K562 (cell line): ENCODE results near the gene YTHDF1. TPM values are rescaled to one million over a fixed set of nuclear protein-coding genes. Genes with fewer than 3 reads are reported as not detected.

Experiments used
- BCOR ChIP-seq: fragments of 450-650 bp; IDR thresholded peaks from 2 replicates; pipeline ENCODE4 v1.6.1; 2016
- C11orf30 ChIP-seq: fragments of 450-650 bp; IDR thresholded peaks from 2 replicates; pipeline ENCODE4 v1.6.1; 2016; ENCODE audit warnings: low read depth, mild to moderate bottlenecking
- EHMT2 ChIP-seq: fragments of 450-650 bp; IDR thresholded peaks from 2 replicates; pipeline ENCODE4 v1.6.1; 2018; ENCODE audit warnings: antibody characterized with exemption
- KDM1A ChIP-seq, 2 experiments: fragments of 450-650 bp; IDR thresholded peaks; 2 replicates each; pipeline ENCODE4 v1.6.1; 2016; ENCODE audit warnings: mild to moderate bottlenecking in 2 of 2
- MECOM ChIP-seq: fragments of 250-450 bp; sonication (Bioruptor Pico); IDR thresholded peaks from 2 replicates; pipeline ENCODE4 v1.8.0; 2022; ENCODE audit warnings: inconsistent platforms
- PTBP1 ChIP-seq: fragments of 200-400 bp; formaldehyde crosslinking; IDR thresholded peaks from 2 replicates; pipeline ENCODE4 v1.6.1; 2017; ENCODE audit warnings: low read depth, low read length
- RBM25 ChIP-seq: fragments of 200-400 bp; formaldehyde crosslinking; IDR thresholded peaks from 2 replicates; pipeline ENCODE4 v1.6.1; 2018; ENCODE audit warnings: low read length, low read depth, moderate library complexity; ENCODE audit not compliant: severe bottlenecking
- RBM39 ChIP-seq: fragments of 200-400 bp; formaldehyde crosslinking; optimal IDR thresholded peaks from 2 replicates; pipeline ENCODE3; 2018; ENCODE audit warnings: low read depth, low read length
- SMARCA5 ChIP-seq: fragments of 450-650 bp; IDR thresholded peaks from 2 replicates; pipeline ENCODE4 v1.6.1; 2016
- TEAD4 ChIP-seq, 2 experiments: sonication (generic) in 1 of 2; formaldehyde crosslinking in 1 of 2; IDR thresholded peaks; 2 replicates each; pipeline versions ENCODE4 v1.6.1 to v1.8.0; 2012 to 2022; ENCODE audit warnings: borderline replicate concordance in 1 of 2, inconsistent platforms in 1 of 2, low read length in 1 of 2, mild to moderate bottlenecking in 1 of 2, missing genetic modification reagents in 1 of 2
- TRIM24 ChIP-seq, 2 experiments: fragments of 450-650 bp; IDR thresholded peaks; 2 replicates each; pipeline ENCODE4 v1.6.1; 2016
- TRIM28 ChIP-seq: fragments of 450-650 bp; IDR thresholded peaks from 2 replicates; pipeline ENCODE4 v1.6.1; 2017
- U2AF1 ChIP-seq: fragments of 200-400 bp; formaldehyde crosslinking; optimal IDR thresholded peaks from 2 replicates; pipeline ENCODE3; 2017; ENCODE audit warnings: mild to moderate bottlenecking, low read depth, low read length, moderate library complexity
- ZEB2 ChIP-seq: fragments of 450-650 bp; IDR thresholded peaks from 2 replicates; pipeline ENCODE4 v1.6.1; 2016
- ZNF143 ChIP-seq: sonication (generic); formaldehyde crosslinking; IDR thresholded peaks from 2 replicates; pipeline ENCODE4 v1.9.0; 2022; ENCODE audit warnings: mild to moderate bottlenecking, missing genetic modification reagents
- ZNF436 ChIP-seq: fragments of 250-450, 450-650 bp; sonication (Bioruptor Pico); formaldehyde crosslinking; IDR thresholded peaks from 2 replicates; pipeline ENCODE4 v1.7.0; 2020; ENCODE audit warnings: mild to moderate bottlenecking
- ZNF551 ChIP-seq: fragments of 250-450 bp; sonication (Bioruptor Pico); IDR thresholded peaks from 2 replicates; pipeline ENCODE4 v1.5.0; 2021; ENCODE audit warnings: mild to moderate bottlenecking, moderate library complexity
- ZZZ3 ChIP-seq: fragments of 450-650 bp; IDR thresholded peaks from 2 replicates; pipeline ENCODE4 v1.6.1; 2016; ENCODE audit warnings: antibody characterized with exemption, mild to moderate bottlenecking, moderate library complexity
- polyA plus RNA-seq, 8 experiments: library from polyadenylated mRNA; depleted of rRNA in 4 of 8; stranded (reverse) in 5 of 8; unstranded in 3 of 8; fragments of >200 nt; fragmentation: Nextera tagmentation in 2 of 8; fragmentation: Illumina TruSeq in 1 of 8; extraction: Ambion mirVana in 2 of 8; extraction: Trizol in 1 of 8; gene quantifications; 2 replicates each; pipeline versions ENCODE4 v1.2.1 to v1.2.3, GENCODE V29; 2011 to 2014; ENCODE audit warnings: inconsistent platforms in 1 of 8, missing spikeins in 1 of 8
- total RNA-seq, 7 experiments: library from RNA; depleted of rRNA in 6 of 7; stranded (reverse); fragments of >200 nt in 6 of 7; fragmentation: Illumina TruSeq in 2 of 7; extraction: Trizol in 2 of 7; gene quantifications; 2 replicates each; pipeline versions ENCODE4 v1.2.1 to v1.2.3, GENCODE V29; 2011 to 2021; ENCODE audit warnings: low replicate concordance in 1 of 7
- TF ChIP-seq, protein P1 (sequence below): fragments of 450-650 bp; IDR thresholded peaks from 2 replicates; pipeline ENCODE4 v1.6.1; 2016; ENCODE audit warnings: low read depth
- TF ChIP-seq, protein P2 (sequence below): fragments of 250-450 bp; sonication (Bioruptor Pico); IDR thresholded peaks from 2 replicates; pipeline ENCODE4 v1.5.1; 2021; ENCODE audit warnings: mild to moderate bottlenecking
- TF ChIP-seq, protein P3 (sequence below): fragments of 450-650 bp; IDR thresholded peaks from 2 replicates; pipeline ENCODE4 v1.6.1; 2016; ENCODE audit warnings: antibody characterized with exemption

YTHDF1 gene
- total and polyA plus RNA-seq, 9 of the 15 experiments (the other 6 are each of a cell fraction or from before 2014, with no cell fraction given), result 10.1 to 42.4 (median 27.8) TPM

DNA sequence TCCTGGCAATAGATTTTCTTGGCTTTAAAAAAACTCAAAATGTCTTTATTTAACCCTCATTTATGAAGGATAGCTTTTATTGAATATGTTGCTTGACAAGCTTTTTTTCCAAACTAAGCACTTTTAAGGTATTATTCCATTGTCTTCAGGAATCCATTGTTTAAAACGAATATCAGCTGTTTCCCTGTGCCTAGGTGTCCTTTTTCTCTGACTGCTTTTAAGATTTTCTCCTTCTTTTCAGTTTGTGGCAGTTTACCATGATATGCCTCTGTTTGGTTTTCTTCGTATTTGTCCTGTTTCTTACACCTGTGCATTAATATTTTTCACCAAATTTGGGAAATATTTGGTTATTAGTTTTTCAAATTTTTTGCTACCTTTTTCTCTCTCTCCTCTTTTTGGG, 68.4 kb downstream of the YTHDF1 start (continued):
- TF ChIP-seq, protein P1, sequence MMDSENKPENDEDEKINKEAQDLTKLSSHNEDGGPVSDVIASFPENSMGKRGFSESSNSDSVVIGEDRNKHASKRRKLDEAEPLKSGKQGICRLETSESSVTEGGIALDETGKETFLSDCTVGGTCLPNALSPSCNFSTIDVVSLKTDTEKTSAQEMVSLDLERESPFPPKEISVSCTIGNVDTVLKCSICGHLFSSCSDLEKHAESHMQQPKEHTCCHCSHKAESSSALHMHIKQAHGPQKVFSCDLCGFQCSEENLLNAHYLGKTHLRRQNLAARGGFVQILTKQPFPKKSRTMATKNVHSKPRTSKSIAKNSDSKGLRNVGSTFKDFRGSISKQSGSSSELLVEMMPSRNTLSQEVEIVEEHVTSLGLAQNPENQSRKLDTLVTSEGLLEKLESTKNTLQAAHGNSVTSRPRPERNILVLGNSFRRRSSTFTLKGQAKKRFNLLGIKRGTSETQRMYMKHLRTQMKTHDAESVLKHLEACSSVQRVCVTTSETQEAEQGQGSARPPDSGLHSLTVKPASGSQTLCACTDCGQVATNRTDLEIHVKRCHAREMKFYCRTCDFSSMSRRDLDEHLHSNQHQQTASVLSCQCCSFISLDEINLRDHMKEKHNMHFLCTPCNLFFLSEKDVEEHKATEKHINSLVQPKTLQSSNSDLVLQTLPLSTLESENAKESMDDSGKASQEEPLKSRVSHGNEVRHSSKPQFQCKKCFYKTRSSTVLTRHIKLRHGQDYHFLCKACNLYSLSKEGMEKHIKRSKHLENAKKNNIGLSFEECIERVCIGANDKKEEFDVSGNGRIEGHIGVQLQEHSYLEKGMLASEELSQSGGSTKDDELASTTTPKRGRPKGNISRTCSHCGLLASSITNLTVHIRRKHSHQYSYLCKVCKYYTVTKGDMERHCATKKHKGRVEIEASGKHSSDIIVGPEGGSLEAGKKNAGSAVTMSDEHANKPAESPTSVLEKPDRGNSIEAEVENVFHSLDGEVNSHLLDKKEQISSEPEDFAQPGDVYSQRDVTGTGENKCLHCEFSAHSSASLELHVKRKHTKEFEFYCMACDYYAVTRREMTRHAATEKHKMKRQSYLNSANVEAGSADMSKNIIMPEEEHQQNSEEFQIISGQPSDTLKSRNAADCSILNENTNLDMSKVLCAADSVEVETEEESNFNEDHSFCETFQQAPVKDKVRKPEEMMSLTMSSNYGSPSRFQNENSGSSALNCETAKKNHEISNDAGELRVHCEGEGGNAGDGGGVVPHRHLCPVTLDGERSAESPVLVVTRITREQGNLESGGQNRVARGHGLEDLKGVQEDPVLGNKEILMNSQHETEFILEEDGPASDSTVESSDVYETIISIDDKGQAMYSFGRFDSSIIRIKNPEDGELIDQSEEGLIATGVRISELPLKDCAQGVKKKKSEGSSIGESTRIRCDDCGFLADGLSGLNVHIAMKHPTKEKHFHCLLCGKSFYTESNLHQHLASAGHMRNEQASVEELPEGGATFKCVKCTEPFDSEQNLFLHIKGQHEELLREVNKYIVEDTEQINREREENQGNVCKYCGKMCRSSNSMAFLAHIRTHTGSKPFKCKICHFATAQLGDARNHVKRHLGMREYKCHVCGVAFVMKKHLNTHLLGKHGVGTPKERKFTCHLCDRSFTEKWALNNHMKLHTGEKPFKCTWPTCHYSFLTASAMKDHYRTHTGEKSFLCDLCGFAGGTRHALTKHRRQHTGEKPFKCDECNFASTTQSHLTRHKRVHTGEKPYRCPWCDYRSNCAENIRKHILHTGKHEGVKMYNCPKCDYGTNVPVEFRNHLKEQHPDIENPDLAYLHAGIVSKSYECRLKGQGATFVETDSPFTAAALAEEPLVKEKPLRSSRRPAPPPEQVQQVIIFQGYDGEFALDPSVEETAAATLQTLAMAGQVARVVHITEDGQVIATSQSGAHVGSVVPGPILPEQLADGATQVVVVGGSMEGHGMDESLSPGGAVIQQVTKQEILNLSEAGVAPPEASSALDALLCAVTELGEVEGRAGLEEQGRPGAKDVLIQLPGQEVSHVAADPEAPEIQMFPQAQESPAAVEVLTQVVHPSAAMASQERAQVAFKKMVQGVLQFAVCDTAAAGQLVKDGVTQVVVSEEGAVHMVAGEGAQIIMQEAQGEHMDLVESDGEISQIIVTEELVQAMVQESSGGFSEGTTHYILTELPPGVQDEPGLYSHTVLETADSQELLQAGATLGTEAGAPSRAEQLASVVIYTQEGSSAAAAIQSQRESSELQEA, result peak; percentile 75; the same call in 1 of the 2 replicates
- no peak for TF ChIP-seq ZNF436
- 0 out of 4 replicates have a peak, but pooled peaks of 1 of the 2 experiments have one; percentile 7 for TF ChIP-seq KDM1A (IDR thresholded peaks at IDR 0.05)
- TF ChIP-seq EHMT2, result 0 out of 2 replicates have a peak, but pooled peaks have one; percentile 38
- TF ChIP-seq C11orf30, result peak; percentile 48; the same call in 1 of the 2 replicates
- TF ChIP-seq, protein P2, sequence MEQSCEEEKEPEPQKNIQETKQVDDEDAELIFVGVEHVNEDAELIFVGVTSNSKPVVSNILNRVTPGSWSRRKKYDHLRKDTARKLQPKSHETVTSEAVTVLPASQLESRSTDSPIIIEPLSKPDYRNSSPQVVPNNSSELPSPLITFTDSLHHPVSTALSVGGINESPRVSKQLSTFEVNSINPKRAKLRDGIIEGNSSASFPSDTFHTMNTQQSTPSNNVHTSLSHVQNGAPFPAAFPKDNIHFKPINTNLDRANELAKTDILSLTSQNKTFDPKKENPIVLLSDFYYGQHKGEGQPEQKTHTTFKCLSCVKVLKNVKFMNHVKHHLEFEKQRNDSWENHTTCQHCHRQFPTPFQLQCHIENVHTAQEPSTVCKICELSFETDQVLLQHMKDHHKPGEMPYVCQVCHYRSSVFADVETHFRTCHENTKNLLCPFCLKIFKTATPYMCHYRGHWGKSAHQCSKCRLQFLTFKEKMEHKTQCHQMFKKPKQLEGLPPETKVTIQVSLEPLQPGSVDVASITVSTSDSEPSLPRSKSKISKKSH (CRISPR knock-in tag), result no peak
- TF ChIP-seq ZEB2, result peak; percentile 65; the same call in 1 of the 2 replicates
- TF ChIP-seq BCOR, result 0 out of 2 replicates have a peak, but pooled peaks have one; percentile 27
- peak; percentile 28 to 82; a peak in 2 of 4 replicates for TF ChIP-seq TRIM24 (IDR thresholded peaks at IDR 0.05)
- TF ChIP-seq TEAD4 (IDR thresholded peaks at IDR 0.05; ENCODE audit: low read length), result 0 out of 2 replicates have a peak, but pooled peaks have one; percentile 39
- TF ChIP-seq TEAD4 (CRISPR knock-in tag; IDR thresholded peaks at IDR 0.05; ENCODE audit: borderline replicate concordance), result no peak
- no peak for TF ChIP-seq ZNF551
- no peak for TF ChIP-seq RBM39
- no peak for TF ChIP-seq ZNF143 (CRISPR knock-in tag)
- no peak for TF ChIP-seq U2AF1
- TF ChIP-seq RBM25, result peak; percentile 97
- no peak for TF ChIP-seq ZZZ3
- TF ChIP-seq, protein P3, sequence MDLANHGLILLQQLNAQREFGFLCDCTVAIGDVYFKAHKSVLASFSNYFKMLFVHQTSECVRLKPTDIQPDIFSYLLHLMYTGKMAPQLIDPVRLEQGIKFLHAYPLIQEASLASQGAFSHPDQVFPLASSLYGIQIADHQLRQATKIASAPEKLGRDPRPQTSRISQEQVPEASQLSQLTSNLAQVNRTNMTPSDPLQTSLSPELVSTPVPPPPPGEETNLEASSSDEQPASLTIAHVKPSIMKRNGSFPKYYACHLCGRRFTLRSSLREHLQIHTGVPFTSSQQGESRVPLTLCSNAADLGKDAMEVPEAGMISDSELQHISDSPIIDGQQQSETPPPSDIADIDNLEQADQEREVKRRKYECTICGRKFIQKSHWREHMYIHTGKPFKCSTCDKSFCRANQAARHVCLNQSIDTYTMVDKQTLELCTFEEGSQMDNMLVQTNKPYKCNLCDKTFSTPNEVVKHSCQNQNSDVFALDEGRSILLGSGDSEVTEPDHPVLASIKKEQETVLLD, result no peak
- TF ChIP-seq TRIM28, result peak; percentile 99
- no peak for TF ChIP-seq PTBP1
- TF ChIP-seq MECOM, result no peak
- TF ChIP-seq SMARCA5, result peak; percentile 64; the same call in 1 of the 2 replicates
